LNCaP clone FGC (cell line): ENCODE measurements around the gene ANO6.

ENCODE experiments used
- DNase-seq: peaks from one replicate; pipeline ENCODE4 v3.0.0-alpha.2; 2011; ENCODE audit warnings: low read depth
- H3K4me3 ChIP-seq: 2 replicates; pipeline ENCODE4 v1.5.1; 2011; ENCODE audit warnings: mild to moderate bottlenecking, low read depth, low read length, control low read depth
- TF ChIP-seq, protein P1 (sequence below): IDR thresholded peaks from 2 replicates; pipeline ENCODE4 v1.5.1; 2012; ENCODE audit warnings: mild to moderate bottlenecking; ENCODE audit not compliant: control insufficient read depth, insufficient read depth; ENCODE audit errors: extremely low read depth

Gene ANO6

DNA sequence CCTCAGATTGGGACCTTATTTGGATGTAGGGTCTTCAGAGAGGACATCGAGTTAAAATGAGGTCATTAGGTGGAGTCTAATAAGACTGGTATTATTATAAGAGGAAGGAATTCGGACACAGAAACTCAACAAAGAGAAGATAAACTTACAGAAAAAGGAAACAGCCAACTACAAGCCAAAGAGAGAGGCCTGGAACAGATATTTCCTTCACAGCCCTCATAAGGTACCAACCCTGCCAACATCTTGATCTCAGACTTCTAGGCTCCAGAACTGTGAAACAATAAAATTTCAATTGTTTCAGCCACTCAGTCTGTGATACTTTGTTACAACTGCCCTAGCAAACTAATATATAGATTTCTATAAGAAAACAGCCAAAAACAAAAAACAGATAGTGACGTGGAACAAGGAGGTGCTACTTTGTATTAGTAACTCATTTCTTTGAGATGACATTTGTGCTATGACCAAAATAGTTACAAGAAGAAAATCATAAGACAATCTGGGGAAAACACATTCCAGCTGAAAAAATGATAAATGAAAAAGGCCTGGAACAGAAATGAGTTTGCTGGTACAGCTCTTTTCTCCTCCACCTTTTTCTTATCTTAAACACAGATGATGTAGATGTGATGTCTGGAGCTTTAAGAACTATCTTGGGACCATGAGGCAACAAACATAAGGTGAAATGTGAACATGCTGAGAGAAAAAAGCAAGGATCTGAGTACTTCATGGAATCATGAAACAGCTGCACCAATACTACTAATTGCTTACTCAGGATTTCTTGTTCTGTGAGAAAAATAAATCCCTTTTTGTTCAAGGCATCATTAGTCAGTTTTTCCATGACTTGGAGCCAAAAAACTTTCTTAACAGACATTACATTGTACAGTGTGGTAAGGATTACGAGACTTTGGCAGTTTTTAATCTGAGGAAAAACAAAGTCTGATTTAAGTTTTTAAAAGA lies 243.2 kb downstream of the ANO6 start:
- TF ChIP-seq, protein P1, sequence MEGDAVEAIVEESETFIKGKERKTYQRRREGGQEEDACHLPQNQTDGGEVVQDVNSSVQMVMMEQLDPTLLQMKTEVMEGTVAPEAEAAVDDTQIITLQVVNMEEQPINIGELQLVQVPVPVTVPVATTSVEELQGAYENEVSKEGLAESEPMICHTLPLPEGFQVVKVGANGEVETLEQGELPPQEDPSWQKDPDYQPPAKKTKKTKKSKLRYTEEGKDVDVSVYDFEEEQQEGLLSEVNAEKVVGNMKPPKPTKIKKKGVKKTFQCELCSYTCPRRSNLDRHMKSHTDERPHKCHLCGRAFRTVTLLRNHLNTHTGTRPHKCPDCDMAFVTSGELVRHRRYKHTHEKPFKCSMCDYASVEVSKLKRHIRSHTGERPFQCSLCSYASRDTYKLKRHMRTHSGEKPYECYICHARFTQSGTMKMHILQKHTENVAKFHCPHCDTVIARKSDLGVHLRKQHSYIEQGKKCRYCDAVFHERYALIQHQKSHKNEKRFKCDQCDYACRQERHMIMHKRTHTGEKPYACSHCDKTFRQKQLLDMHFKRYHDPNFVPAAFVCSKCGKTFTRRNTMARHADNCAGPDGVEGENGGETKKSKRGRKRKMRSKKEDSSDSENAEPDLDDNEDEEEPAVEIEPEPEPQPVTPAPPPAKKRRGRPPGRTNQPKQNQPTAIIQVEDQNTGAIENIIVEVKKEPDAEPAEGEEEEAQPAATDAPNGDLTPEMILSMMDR, result no peak
- H3K4me3 ChIP-seq, result no peak overlapping the region
- DNase-seq, result no peak

DNA sequence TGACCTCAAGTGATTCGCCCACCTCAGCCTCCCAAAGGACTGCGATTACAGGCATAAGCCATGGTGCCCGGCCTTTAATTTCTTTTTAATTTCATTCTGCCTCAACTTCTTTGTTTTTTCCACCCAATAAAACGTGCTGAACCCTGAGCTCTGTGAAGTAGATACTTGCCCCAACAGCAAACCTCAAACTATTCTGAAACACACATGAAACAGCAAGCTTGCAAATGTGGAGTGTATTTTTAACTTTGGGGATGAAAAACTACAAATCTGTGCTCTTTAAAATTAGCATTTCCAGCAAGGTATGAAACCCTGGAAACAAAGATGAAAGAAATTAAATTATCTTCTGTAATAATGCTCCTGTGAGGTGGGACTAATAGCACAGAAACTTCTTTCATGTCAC lies 246.6 kb downstream of the ANO6 start:
- no peak overlapping the region for H3K4me3 ChIP-seq
- no peak for DNase-seq
- TF ChIP-seq, protein P1, result no peak

DNA sequence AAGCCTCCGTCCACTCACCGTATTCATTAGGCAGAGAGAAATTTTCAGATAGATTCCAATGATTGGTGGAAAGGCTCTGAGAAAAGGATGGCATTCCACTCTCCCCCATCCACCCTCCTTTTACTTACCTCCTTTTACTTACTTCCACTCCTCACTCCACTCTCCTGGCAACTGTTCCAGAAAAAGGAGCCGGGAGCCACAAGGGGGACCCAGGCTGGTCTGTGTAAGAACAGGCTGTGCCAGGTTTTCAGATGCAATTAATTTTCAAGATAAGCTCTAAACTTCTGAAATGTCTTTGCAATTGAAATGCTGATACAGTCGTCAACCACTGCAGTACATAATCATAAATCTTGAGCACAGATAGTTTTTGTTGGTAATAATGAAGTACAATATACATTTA lies 248.8 kb downstream of the ANO6 start:
- TF ChIP-seq, protein P1, result peak; percentile 26; the same call in 1 of the 2 replicates
- H3K4me3 ChIP-seq, result no peak overlapping the region
- DNase-seq, result no peak

DNA sequence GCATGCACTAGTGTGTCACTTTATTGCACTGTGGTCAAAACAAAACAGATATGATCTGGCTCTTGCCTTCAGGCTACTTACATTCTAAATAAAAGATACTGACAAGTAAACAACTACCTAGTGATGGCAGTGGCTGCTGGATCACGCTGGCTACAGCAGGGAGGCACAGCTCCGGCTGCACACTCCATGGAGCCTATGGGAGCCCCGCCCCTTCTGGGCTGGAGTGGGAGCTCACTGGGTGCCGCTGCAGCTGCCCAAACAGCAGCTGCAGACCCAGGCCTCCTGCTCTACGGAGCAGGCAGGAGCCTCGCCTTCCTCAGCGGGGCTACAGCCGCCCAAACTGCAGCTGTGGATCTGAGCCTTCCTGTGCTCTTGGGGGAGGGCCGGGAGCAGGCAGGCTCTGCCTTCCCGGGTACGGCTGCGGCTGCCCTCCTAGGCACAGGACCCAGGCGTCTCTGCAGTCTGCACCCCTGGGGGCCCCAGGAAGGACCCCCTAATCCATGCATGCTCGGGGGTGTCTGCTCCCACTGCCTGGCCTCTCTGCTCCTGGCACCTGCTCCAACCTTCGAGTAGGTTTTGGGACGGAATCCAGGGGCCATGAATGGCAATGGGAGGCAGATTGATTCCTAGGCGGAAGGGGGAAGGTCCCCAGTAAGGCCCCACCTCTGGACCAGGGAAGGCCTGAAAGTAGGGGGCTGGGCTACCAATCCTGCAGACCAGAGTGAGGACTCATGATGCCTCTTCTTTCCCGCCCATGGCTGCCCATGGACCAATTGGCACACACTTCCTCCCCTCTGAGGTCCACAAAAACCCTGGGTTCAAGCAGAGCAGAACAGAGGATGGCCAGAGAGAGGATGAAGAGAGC lies 253.1 kb downstream of the ANO6 start:
- no peak overlapping the region for H3K4me3 ChIP-seq
- TF ChIP-seq, protein P1, result no peak
- no peak for DNase-seq

DNA sequence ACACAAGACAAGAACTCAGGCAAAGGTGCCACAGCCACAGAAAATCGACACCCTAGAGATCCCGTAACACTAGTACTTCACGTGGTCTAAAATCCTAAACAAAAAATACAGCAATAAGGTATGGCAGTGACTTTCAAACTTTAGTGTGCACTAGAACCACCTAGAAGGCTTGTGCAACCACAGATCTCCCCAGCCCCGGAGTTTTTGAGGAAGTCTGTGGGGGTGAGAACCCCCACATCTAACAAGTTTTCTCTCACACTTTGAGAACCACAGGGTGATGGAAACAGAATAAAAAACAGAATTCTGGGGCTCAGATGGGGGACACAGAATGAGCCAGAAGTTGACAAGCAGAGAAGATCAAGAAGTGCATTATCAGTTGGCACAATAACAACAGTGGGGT lies 254.0 kb downstream of the ANO6 start:
- H3K4me3 ChIP-seq, result no peak overlapping the region
- no peak for DNase-seq
- TF ChIP-seq, protein P1, result no peak

DNA sequence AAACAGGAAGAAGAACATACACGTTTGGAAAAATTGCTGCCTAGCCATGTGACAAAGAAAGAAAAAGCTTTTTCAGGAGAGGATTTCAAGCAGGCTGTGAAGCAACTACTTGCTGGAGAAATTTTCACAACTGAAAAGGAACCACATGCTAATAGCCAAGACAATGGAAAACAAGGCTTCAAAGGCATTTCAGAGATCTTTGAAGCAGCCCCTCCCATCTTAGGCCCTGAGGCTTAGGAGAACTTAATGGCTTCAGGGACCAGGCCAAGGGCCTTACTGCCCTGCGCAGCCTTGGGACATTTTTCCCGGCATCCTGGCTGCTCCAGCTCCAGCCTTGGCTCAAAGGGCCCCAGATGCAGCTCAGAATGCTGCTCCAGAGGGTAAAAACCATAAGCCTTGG lies 257.7 kb downstream of the ANO6 start:
- no peak overlapping the region for H3K4me3 ChIP-seq
- TF ChIP-seq, protein P1, result no peak
- DNase-seq, result no peak
